Osteoblast (primary cell): ENCODE results near the gene CSPG5. TPM values are rescaled to one million over a fixed set of nuclear protein-coding genes. Genes with fewer than 3 reads are reported as not detected.

Source experiments
- DNase-seq: peaks from one replicate; pipeline ENCODE4 v3.0.0; 2011; ENCODE audit warnings: low spot score, mixed read lengths; ENCODE audit not compliant: insufficient read length; ENCODE audit errors: missing footprints
- H2AFZ ChIP-seq: 2 replicates; pipeline ENCODE4 v1.6.0; 2011; ENCODE audit warnings: mild to moderate bottlenecking, low read length
- H3K27ac ChIP-seq: 2 replicates; pipeline ENCODE4 v1.5.1; 2011; ENCODE audit warnings: mild to moderate bottlenecking, low read depth, low read length, moderate library complexity
- H3K27me3 ChIP-seq: 2 replicates; pipeline ENCODE4 v1.6.0; 2012; ENCODE audit warnings: mild to moderate bottlenecking, control low read depth, inconsistent platforms, low read length, moderate library complexity; ENCODE audit not compliant: insufficient read depth
- H3K36me3 ChIP-seq: 2 replicates; pipeline ENCODE4 v1.5.1; 2011; ENCODE audit warnings: mild to moderate bottlenecking, low read length, control low read depth, moderate library complexity; ENCODE audit not compliant: insufficient read depth
- H3K4me1 ChIP-seq: 2 replicates; pipeline ENCODE4 v1.5.1; 2011; ENCODE audit warnings: mild to moderate bottlenecking, low read length, control low read depth, moderate library complexity; ENCODE audit not compliant: insufficient read depth
- H3K4me2 ChIP-seq: 2 replicates; pipeline ENCODE4 v1.6.0; 2011; ENCODE audit warnings: mild to moderate bottlenecking, low read length; ENCODE audit not compliant: insufficient read depth
- H3K4me3 ChIP-seq: fragments of 200-600 bp; sonication (generic); 3 replicates; pipeline ENCODE4 v1.5.1; 2012; ENCODE audit warnings: mild to moderate bottlenecking, low read length, inconsistent platforms; ENCODE audit not compliant: insufficient read depth
- H3K79me2 ChIP-seq: 2 replicates; pipeline ENCODE4 v1.6.0; 2012; ENCODE audit warnings: mild to moderate bottlenecking, low read length, control low read depth, inconsistent platforms; ENCODE audit not compliant: insufficient read depth
- H3K9me3 ChIP-seq: 2 replicates; pipeline ENCODE4 v1.5.1; 2011; ENCODE audit warnings: low read depth, low read length, control low read depth
- H4K20me1 ChIP-seq: 2 replicates; pipeline ENCODE4 v1.6.0; 2012; ENCODE audit warnings: mild to moderate bottlenecking, low read length, control low read depth; ENCODE audit not compliant: insufficient read depth
- total RNA-seq: library from RNA; depleted of rRNA; stranded (reverse); fragments of >200 nt; gene quantifications from 2 replicates; pipeline ENCODE4 v1.2.3, GENCODE V29; 2012
- TF ChIP-seq, protein P1 (sequence below): IDR thresholded peaks from 2 replicates; pipeline ENCODE4 v1.5.1; 2011; ENCODE audit warnings: mild to moderate bottlenecking, low read depth, low read length, moderate library complexity; ENCODE audit errors: extremely low read depth

CSPG5 gene
- total RNA-seq, 1 donor, result under 0.01 TPM

GRCh38 chr3:47606165-47606564, 27.5 kb upstream of the CSPG5 start:
- H4K20me1 ChIP-seq, result peaks cover 54% of the 10 kb centered on the region
- H3K27ac ChIP-seq, result no peak overlapping the region
- H2AFZ ChIP-seq, result no peak overlapping the region
- no peaks in the 10 kb centered on the region for H3K79me2 ChIP-seq
- H3K27me3 ChIP-seq, result no peaks in the 10 kb centered on the region
- peaks cover 30% of the 10 kb centered on the region for H3K36me3 ChIP-seq
- no peak overlapping the region for H3K4me2 ChIP-seq
- peaks cover 10% of the 10 kb centered on the region for H3K4me1 ChIP-seq
- DNase-seq, result no peak
- no peak overlapping the region for H3K4me3 ChIP-seq
- TF ChIP-seq, protein P1, sequence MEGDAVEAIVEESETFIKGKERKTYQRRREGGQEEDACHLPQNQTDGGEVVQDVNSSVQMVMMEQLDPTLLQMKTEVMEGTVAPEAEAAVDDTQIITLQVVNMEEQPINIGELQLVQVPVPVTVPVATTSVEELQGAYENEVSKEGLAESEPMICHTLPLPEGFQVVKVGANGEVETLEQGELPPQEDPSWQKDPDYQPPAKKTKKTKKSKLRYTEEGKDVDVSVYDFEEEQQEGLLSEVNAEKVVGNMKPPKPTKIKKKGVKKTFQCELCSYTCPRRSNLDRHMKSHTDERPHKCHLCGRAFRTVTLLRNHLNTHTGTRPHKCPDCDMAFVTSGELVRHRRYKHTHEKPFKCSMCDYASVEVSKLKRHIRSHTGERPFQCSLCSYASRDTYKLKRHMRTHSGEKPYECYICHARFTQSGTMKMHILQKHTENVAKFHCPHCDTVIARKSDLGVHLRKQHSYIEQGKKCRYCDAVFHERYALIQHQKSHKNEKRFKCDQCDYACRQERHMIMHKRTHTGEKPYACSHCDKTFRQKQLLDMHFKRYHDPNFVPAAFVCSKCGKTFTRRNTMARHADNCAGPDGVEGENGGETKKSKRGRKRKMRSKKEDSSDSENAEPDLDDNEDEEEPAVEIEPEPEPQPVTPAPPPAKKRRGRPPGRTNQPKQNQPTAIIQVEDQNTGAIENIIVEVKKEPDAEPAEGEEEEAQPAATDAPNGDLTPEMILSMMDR, result no peak
- no peaks in the 10 kb centered on the region for H3K9me3 ChIP-seq

GRCh38 chr3:47605652-47606051, 27.0 kb upstream of the CSPG5 start:
- DNase-seq, result no peak
- H3K36me3 ChIP-seq, result peaks cover 30% of the 10 kb centered on the region
- H3K4me3 ChIP-seq, result no peak overlapping the region
- no peaks in the 10 kb centered on the region for H3K79me2 ChIP-seq
- H2AFZ ChIP-seq, result no peak overlapping the region
- H3K4me1 ChIP-seq, result peaks cover 10% of the 10 kb centered on the region
- H4K20me1 ChIP-seq, result peaks cover 49% of the 10 kb centered on the region
- H3K27ac ChIP-seq, result no peak overlapping the region
- TF ChIP-seq, protein P1, result no peak
- H3K9me3 ChIP-seq, result no peaks in the 10 kb centered on the region
- H3K27me3 ChIP-seq, result no peaks in the 10 kb centered on the region
- no peak overlapping the region for H3K4me2 ChIP-seq

- Histone ChIP-seq H3K27me3 (no peaks in the 10 kb centered on the region), H3K79me2 (no peaks in the 10 kb centered on the region), H3K4me1 (peaks cover 10% of the 10 kb centered on the region), H4K20me1 (peaks cover 43% of the 10 kb centered on the region), H3K36me3 (peaks cover 22% of the 10 kb centered on the region), H3K4me2 (no peak overlapping the region), H3K9me3 (no peaks in the 10 kb centered on the region), H3K27ac (no peak overlapping the region), H3K4me3 (no peak overlapping the region), H2AFZ (no peak overlapping the region)
- TF ChIP-seq, protein P1, result no peak
- DNase-seq, result no peak
Observed at GRCh38 chr3:47604145-47604544, 25.5 kb upstream of the CSPG5 start.

DNA sequence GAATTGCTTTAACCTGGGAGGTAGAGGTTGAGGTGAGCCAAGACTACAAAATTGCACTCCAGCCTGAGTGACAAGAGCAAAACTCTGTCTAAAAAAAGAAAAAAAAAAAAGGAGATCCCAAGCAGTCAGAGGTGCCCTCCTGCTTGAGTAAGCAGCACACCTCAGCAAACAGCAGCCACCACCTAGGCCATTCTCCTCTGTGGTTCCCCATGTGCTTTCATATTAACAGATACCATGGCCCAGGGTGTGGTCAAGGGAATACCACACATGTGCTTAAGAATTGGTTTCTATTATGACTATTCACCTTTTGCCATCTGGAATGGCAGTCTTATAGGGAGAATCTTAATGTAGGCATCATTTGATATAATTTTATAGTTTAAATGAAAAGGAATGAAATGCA, 24.7 kb upstream of the CSPG5 start:
- Histone ChIP-seq H3K4me3 (no peak overlapping the region), H3K9me3 (no peaks in the 10 kb centered on the region), H3K27ac (no peak overlapping the region), H2AFZ (no peak overlapping the region), H3K4me1 (peaks cover 10% of the 10 kb centered on the region), H3K4me2 (no peak overlapping the region), H3K27me3 (no peaks in the 10 kb centered on the region), H3K79me2 (no peaks in the 10 kb centered on the region), H3K36me3 (peaks cover 15% of the 10 kb centered on the region), H4K20me1 (peaks cover 42% of the 10 kb centered on the region)
- DNase-seq, result no peak
- TF ChIP-seq, protein P1, result no peak
